HepG2 (cell line): ENCODE results near the gene KDM6B. TPM values are rescaled to one million over a fixed set of nuclear protein-coding genes. Genes with fewer than 3 reads are reported as not detected.
A peak's percentile ranks its signal among the peaks of the same experiment; 100 is the strongest.

ENCODE experiments used
- ATRX ChIP-seq: sonication (generic); formaldehyde crosslinking; IDR thresholded peaks from 2 replicates; pipeline ENCODE4 v1.4.0; 2020; ENCODE audit warnings: missing genetic modification reagents, borderline replicate concordance
- CBX1 ChIP-seq: IDR thresholded peaks from one replicate; pipeline ENCODE4 v1.6.1; 2016; ENCODE audit warnings: antibody characterized with exemption, low read depth
- ELF1 ChIP-seq: sonication (generic); formaldehyde crosslinking; IDR thresholded peaks from 2 replicates; pipeline ENCODE4 v1.4.0; 2020; ENCODE audit warnings: missing genetic modification reagents
- KLF9 ChIP-seq: IDR thresholded peaks from 2 replicates; pipeline ENCODE4 v1.6.1; 2016; ENCODE audit warnings: low read depth
- NCOA1 ChIP-seq: sonication (generic); formaldehyde crosslinking; IDR thresholded peaks from 2 replicates; pipeline ENCODE4 v1.9.0; 2021; ENCODE audit warnings: missing genetic modification reagents
- NR1H2 ChIP-seq: sonication (generic); formaldehyde crosslinking; IDR thresholded peaks from 2 replicates; pipeline ENCODE4 v1.8.1; 2022; ENCODE audit warnings: low read depth, missing genetic modification reagents, borderline replicate concordance
- PHF8 ChIP-seq: sonication (generic); formaldehyde crosslinking; IDR thresholded peaks from 2 replicates; pipeline ENCODE4 v1.5.0; 2020; ENCODE audit warnings: missing genetic modification reagents
- SIX4 ChIP-seq: sonication (generic); formaldehyde crosslinking; IDR thresholded peaks from 2 replicates; pipeline ENCODE4 v1.4.0; 2020; ENCODE audit warnings: missing genetic modification reagents
- SMARCC2 ChIP-seq: fragments of 450-650 bp; IDR thresholded peaks from 2 replicates; pipeline ENCODE4 v1.6.1; 2017; ENCODE audit warnings: antibody characterized with exemption, mild to moderate bottlenecking
- SP140L ChIP-seq: sonication (generic); formaldehyde crosslinking; IDR thresholded peaks from 2 replicates; pipeline ENCODE4 v1.4.0; 2020; ENCODE audit warnings: missing genetic modification reagents, borderline replicate concordance
- TBP ChIP-seq: sonication (generic); formaldehyde crosslinking; IDR thresholded peaks from 2 replicates; pipeline ENCODE4 v1.5.0; 2020; ENCODE audit warnings: missing genetic modification reagents
- THRA ChIP-seq: sonication (generic); formaldehyde crosslinking; IDR thresholded peaks from 2 replicates; pipeline ENCODE4 v1.4.0; 2020; ENCODE audit warnings: missing genetic modification reagents, borderline replicate concordance
- ZBTB8A ChIP-seq: sonication (generic); formaldehyde crosslinking; IDR thresholded peaks from 2 replicates; pipeline ENCODE4 v1.4.0; 2020; ENCODE audit warnings: mild to moderate bottlenecking, low read depth, missing genetic modification reagents, borderline replicate concordance
- ZNF329 ChIP-seq: sonication (generic); formaldehyde crosslinking; IDR thresholded peaks from 2 replicates; pipeline ENCODE4 v1.9.0; 2021; ENCODE audit warnings: low read depth, mild to moderate bottlenecking, missing genetic modification reagents
- ZNF382 ChIP-seq: sonication (generic); formaldehyde crosslinking; IDR thresholded peaks from 2 replicates; pipeline ENCODE4 v1.5.0; 2020; ENCODE audit warnings: missing genetic modification reagents, mild to moderate bottlenecking, borderline replicate concordance
- ZNF501 ChIP-seq: sonication (generic); formaldehyde crosslinking; IDR thresholded peaks from 2 replicates; pipeline ENCODE4 v1.5.1; 2020; ENCODE audit warnings: mild to moderate bottlenecking, moderate library complexity, missing genetic modification reagents
- ZNF530 ChIP-seq: sonication (generic); formaldehyde crosslinking; IDR thresholded peaks from 2 replicates; pipeline ENCODE4 v1.5.0; 2020; ENCODE audit warnings: low read depth, mild to moderate bottlenecking, missing genetic modification reagents
- ZNF619 ChIP-seq: sonication (generic); formaldehyde crosslinking; IDR thresholded peaks from 2 replicates; pipeline ENCODE4 v1.4.0; 2020; ENCODE audit warnings: mild to moderate bottlenecking, missing genetic modification reagents
- ZNF646 ChIP-seq: sonication (generic); formaldehyde crosslinking; IDR thresholded peaks from 2 replicates; pipeline ENCODE4 v1.9.0; 2021; ENCODE audit warnings: mild to moderate bottlenecking, missing genetic modification reagents
- ZNF749 ChIP-seq: sonication (generic); formaldehyde crosslinking; IDR thresholded peaks from 2 replicates; pipeline ENCODE4 v1.8.0; 2022; ENCODE audit warnings: mild to moderate bottlenecking, missing genetic modification reagents, moderate library complexity, borderline replicate concordance
- ZNF879 ChIP-seq: sonication (generic); formaldehyde crosslinking; IDR thresholded peaks from 2 replicates; pipeline ENCODE4 v1.8.1; 2023; ENCODE audit warnings: missing genetic modification reagents
- ZNF891 ChIP-seq: sonication (generic); formaldehyde crosslinking; IDR thresholded peaks from 2 replicates; pipeline ENCODE4 v1.5.0; 2020; ENCODE audit warnings: mild to moderate bottlenecking, missing genetic modification reagents
- polyA plus RNA-seq, 8 experiments: library from polyadenylated mRNA; depleted of rRNA in 3 of 8; stranded (reverse) in 7 of 8; unstranded in 1 of 8; fragments of >200 nt; fragmentation: Illumina TruSeq in 4 of 8; extraction: Trizol in 4 of 8; gene quantifications; 2 replicates each; pipeline versions ENCODE4 v1.2.1 to v1.2.3, GENCODE V29; 2011 to 2016; ENCODE audit warnings: low read depth in 4 of 8, missing spikeins in 1 of 8, mixed read lengths in 1 of 8; ENCODE audit not compliant: insufficient read depth in 1 of 8
- total RNA-seq, 5 experiments: library from RNA; depleted of rRNA; stranded (reverse); fragments of >200 nt; fragmentation: Illumina TruSeq; extraction: Trizol; gene quantifications; 2 replicates each; pipeline ENCODE4 v1.2.3, GENCODE V29; 2016; ENCODE audit warnings: low read depth in 1 of 5

Gene KDM6B
- total and polyA plus RNA-seq, 2 of the 13 experiments (the other 11 are each of a cell fraction or from before 2014, with no cell fraction given), result 1.3 to 2.1 TPM

- TF ChIP-seq ZNF646 (CRISPR knock-in tag) (no peak), SMARCC2 (no peak), ZNF749 (CRISPR knock-in tag) (no peak), ZNF619 (CRISPR knock-in tag) (no peak), ZNF329 (CRISPR knock-in tag) (no peak), ZNF501 (no peak), THRA (0 out of 2 replicates have a peak, but pooled peaks have one; percentile 21), NR1H2 (CRISPR knock-in tag) (no peak), ZBTB8A (CRISPR knock-in tag) (no peak), ZNF891 (CRISPR knock-in tag) (no peak), CBX1 (no peak), ZNF382 (CRISPR knock-in tag) (no peak), SIX4 (CRISPR knock-in tag) (no peak), TBP (no peak), ATRX (CRISPR knock-in tag) (no peak), ZNF879 (CRISPR knock-in tag) (no peak), KLF9 (CRISPR knock-in tag) (no peak), PHF8 (CRISPR knock-in tag) (peak; percentile 71), ZNF530 (no peak), SP140L (CRISPR knock-in tag) (no peak), NCOA1 (CRISPR knock-in tag) (no peak), ELF1 (peak; percentile 61)
Observed at GRCh38 chr17:7856811-7857712, 23.0 kb downstream of the KDM6B start, which contains the start of gene NAA38 (continued).
